HepG2 (cell line): ENCODE data around the gene NSL1. TPM values are rescaled to one million over a fixed set of nuclear protein-coding genes. Genes with fewer than 3 reads are reported as not detected.

ENCODE experiments used
- ATAC-seq: fragments of 200-7000 bp; cut with Tn5 transposase; 3 replicates; pipeline ENCODE4 v1.9.1; 2020; ENCODE audit warnings: mild to moderate bottlenecking, moderate library complexity
- BruUV-seq: library from RNA; stranded (reverse); fragments of 400-500 nt; replicated peaks from 2 replicates; lab custom pipeline; 2021; lab: Mats Ljungman, UMichigan
- CTCF ChIA-PET: fragments of 300-600 bp; formaldehyde crosslinking; extraction: SDS; loops from one replicate; lab custom pipeline; 2021; ENCODE audit warnings: low total read pairs, inconsistent platforms, low intra/inter-chr PET ratio; lab: Yijun Ruan, JAX
- POLR2A ChIA-PET: fragments of 350-600 bp; sonication (Branson Sonifier 250); formaldehyde crosslinking; loops from one replicate; lab custom pipeline; 2020; ENCODE audit warnings: antibody characterized with exemption, inconsistent platforms; lab: Yijun Ruan, JAX
- DNase-seq: peaks from one replicate; pipeline ENCODE4 v3.0.0-alpha.2; 2015; ENCODE audit warnings: low spot score
- FAIRE-seq: peaks from 3 replicates; lab custom pipeline; 2011; peaks lifted over from hg19 to GRCh38; lab: Jason Lieb, UNC
- H2AFZ ChIP-seq: one replicate; pipeline ENCODE4 v1.6.1; 2011; ENCODE audit warnings: low read length, inconsistent platforms
- H3K27ac ChIP-seq: fragments of 300-600 bp; 3 replicates; pipeline ENCODE4 v1.8.0; 2011; ENCODE audit warnings: mixed run types, mild to moderate bottlenecking, mixed read lengths, low read length, inconsistent platforms; ENCODE audit not compliant: insufficient read depth; ENCODE audit errors: extremely low read length
- H3K27me3 ChIP-seq, 2 experiments: fragments of 200-600 bp in 1 of 2; 2 replicates in 1 of 2; 3 replicates in 1 of 2; pipeline versions ENCODE4 v1.6.0 to v1.8.0; 2011; ENCODE audit warnings: low read length in 2 of 2, mild to moderate bottlenecking in 2 of 2, moderate library complexity in 2 of 2, inconsistent platforms in 1 of 2; ENCODE audit not compliant: insufficient read depth in 2 of 2, control insufficient read depth in 1 of 2
- H3K36me3 ChIP-seq, 2 experiments: fragments of 200-600 bp in 1 of 2; replicated peaks in 1 of 2; 2 replicates in 1 of 2; 3 replicates in 1 of 2; pipeline versions ENCODE4 v1.5.1 to v1.8.0; 2011; ENCODE audit warnings: low read length in 2 of 2, inconsistent platforms in 1 of 2; ENCODE audit not compliant: insufficient read depth in 2 of 2, control insufficient read depth in 1 of 2
- H3K4me1 ChIP-seq: 2 replicates; pipeline ENCODE4 v1.5.1; 2012; ENCODE audit warnings: low read length, inconsistent platforms; ENCODE audit not compliant: insufficient read depth
- H3K4me2 ChIP-seq: 2 replicates; pipeline ENCODE4 v1.6.0; 2011; ENCODE audit warnings: low read depth, low read length, inconsistent platforms
- H3K4me3 ChIP-seq, 3 experiments: fragments of 200-600 bp in 1 of 3; sonication (generic), shearing (Covaris generic) in 1 of 3; replicated peaks in 1 of 3; 2 replicates each; pipeline ENCODE4 v1.5.1; 2011 to 2016; ENCODE audit warnings: low read length in 3 of 3, inconsistent platforms in 2 of 3, low read depth in 2 of 3, mild to moderate bottlenecking in 2 of 3, control low read depth in 1 of 3, mixed read lengths in 1 of 3; ENCODE audit not compliant: insufficient read depth in 1 of 3
- H3K79me2 ChIP-seq: one replicate; pipeline ENCODE4 v1.6.1; 2011; ENCODE audit warnings: low read length, inconsistent platforms; ENCODE audit not compliant: insufficient read depth
- H3K9ac ChIP-seq: 2 replicates; pipeline ENCODE4 v1.6.0; 2011; ENCODE audit warnings: mild to moderate bottlenecking, low read depth, low read length, inconsistent platforms; ENCODE audit not compliant: insufficient read depth
- H3K9me3 ChIP-seq: 2 replicates; pipeline ENCODE4 v1.5.1; 2012; ENCODE audit warnings: mild to moderate bottlenecking, low read length
- H4K20me1 ChIP-seq: 2 replicates; pipeline ENCODE4 v1.6.0; 2011; ENCODE audit warnings: inconsistent platforms, mild to moderate bottlenecking, low read length, moderate library complexity; ENCODE audit not compliant: insufficient read depth
- ARHGAP35 ChIP-seq: sonication (generic); formaldehyde crosslinking; IDR thresholded peaks from 2 replicates; pipeline ENCODE4 v1.9.0; 2022; ENCODE audit warnings: mild to moderate bottlenecking, inconsistent platforms, moderate library complexity, missing genetic modification reagents, borderline replicate concordance
- CERS6 ChIP-seq: sonication (generic); formaldehyde crosslinking; IDR thresholded peaks from 2 replicates; pipeline ENCODE4 v1.5.0; 2020; ENCODE audit warnings: missing genetic modification reagents
- GTF2F1 ChIP-seq: fragments of 150-350 bp; IDR thresholded peaks from 2 replicates; pipeline ENCODE4 v1.6.1; 2014; ENCODE audit warnings: low read length
- HNF4G ChIP-seq, 2 experiments: sonication (generic) in 1 of 2; formaldehyde crosslinking in 1 of 2; IDR thresholded peaks; 2 replicates each; pipeline versions ENCODE4 v1.4.0 to v1.6.1; 2011 to 2020; ENCODE audit warnings: borderline replicate concordance in 2 of 2, low read depth in 2 of 2, mild to moderate bottlenecking in 2 of 2, low read length in 1 of 2, missing genetic modification reagents in 1 of 2, moderate library complexity in 1 of 2
- HOXD1 ChIP-seq: sonication (generic); formaldehyde crosslinking; IDR thresholded peaks from 2 replicates; pipeline ENCODE4 v1.5.0; 2020; ENCODE audit warnings: missing genetic modification reagents
- NFIB ChIP-seq: sonication (generic); formaldehyde crosslinking; IDR thresholded peaks from 2 replicates; pipeline ENCODE4 v1.9.0; 2021; ENCODE audit warnings: missing genetic modification reagents, mild to moderate bottlenecking, borderline replicate concordance
- SMAD9 ChIP-seq: sonication (generic); formaldehyde crosslinking; IDR thresholded peaks from 2 replicates; pipeline ENCODE4 v1.5.1; 2020; ENCODE audit warnings: mild to moderate bottlenecking, missing genetic modification reagents
- ZBTB3 ChIP-seq: sonication (generic); formaldehyde crosslinking; IDR thresholded peaks from 2 replicates; pipeline ENCODE4 v1.4.0; 2020; ENCODE audit warnings: low read depth, mild to moderate bottlenecking, moderate library complexity, missing genetic modification reagents, borderline replicate concordance
- ZBTB39 ChIP-seq: sonication (generic); formaldehyde crosslinking; IDR thresholded peaks from 2 replicates; pipeline ENCODE4 v1.5.0; 2020; ENCODE audit warnings: missing genetic modification reagents
- ZFAT ChIP-seq: sonication (generic); formaldehyde crosslinking; conservative IDR thresholded peaks from 2 replicates; pipeline ENCODE4 v1.8.1; 2023; ENCODE audit warnings: missing genetic modification reagents, inconsistent platforms
- ZNF331 ChIP-seq: sonication (generic); formaldehyde crosslinking; IDR thresholded peaks from 2 replicates; pipeline ENCODE4 v1.4.0; 2020; ENCODE audit warnings: missing genetic modification reagents
- ZNF556 ChIP-seq: sonication (generic); formaldehyde crosslinking; IDR thresholded peaks from 2 replicates; pipeline ENCODE4 v1.4.0; 2020; ENCODE audit warnings: mild to moderate bottlenecking, missing genetic modification reagents, borderline replicate concordance
- ZNF563 ChIP-seq: sonication (generic); formaldehyde crosslinking; IDR thresholded peaks from 2 replicates; pipeline ENCODE4 v1.8.0; 2022; ENCODE audit warnings: mild to moderate bottlenecking, moderate library complexity, missing genetic modification reagents
- WGBS: methylation state at CpG from one replicate; pipeline ENCODE4 v1.1.6; 2017; ENCODE audit warnings: low lambda C conversion rate; 5-methylcytosine and 5-hydroxymethylcytosine counted together
- in situ Hi-C: cut with HindIII; loops from 2 replicates; pipeline ENCODE4 v1.10.0; 2017; ENCODE audit warnings: low pct_unique_long_range_greater_than_20kb; ENCODE audit not compliant: extremely low pct_ligation_motif_present
- intact Hi-C: fragments of 100-400 bp; cut with micrococcal nuclease; formaldehyde crosslinking; loops from one replicate; pipeline ENCODE4 v1.10.0; 2022; ENCODE audit not compliant: unreplicated experiment
- polyA plus RNA-seq, 8 experiments: library from polyadenylated mRNA; depleted of rRNA in 3 of 8; stranded (reverse) in 7 of 8; unstranded in 1 of 8; fragments of >200 nt; fragmentation: Illumina TruSeq in 4 of 8; extraction: Trizol in 4 of 8; gene quantifications; 2 replicates each; pipeline versions ENCODE4 v1.2.1 to v1.2.3, GENCODE V29; 2011 to 2016; ENCODE audit warnings: low read depth in 4 of 8, missing spikeins in 1 of 8, mixed read lengths in 1 of 8; ENCODE audit not compliant: insufficient read depth in 1 of 8
- total RNA-seq, 5 experiments: library from RNA; depleted of rRNA; stranded (reverse); fragments of >200 nt; fragmentation: Illumina TruSeq; extraction: Trizol; gene quantifications; 2 replicates each; pipeline ENCODE4 v1.2.3, GENCODE V29; 2016; ENCODE audit warnings: low read depth in 1 of 5

NSL1 gene
- total and polyA plus RNA-seq, 2 of the 13 experiments (the other 11 are each of a cell fraction or from before 2014, with no cell fraction given) = 34.5 to 77.4 TPM

- TF ChIP-seq NFIB (CRISPR knock-in tag) = no peak
- no peak for TF ChIP-seq HNF4G (IDR thresholded peaks at IDR 0.05; ENCODE audit: borderline replicate concordance, low read depth, low read length)
- TF ChIP-seq HNF4G (CRISPR knock-in tag; IDR thresholded peaks at IDR 0.05; ENCODE audit: borderline replicate concordance, low read depth) = no peak
Observed at GRCh38 chr1:212762839-212763238, 28.7 kb downstream of the NSL1 start (continued).

- Histone ChIP-seq H3K4me2 (no peak overlapping the region), H3K36me3 (peaks cover 7 to 13% of the 10 kb centered on the region in 2 experiments), H3K79me2 (peaks cover 51% of the 10 kb centered on the region), H4K20me1 (peaks cover 6% of the 10 kb centered on the region; the same call in 1 of the 2 replicates), H3K4me1 (0 out of 2 replicates have a peak, but pooled peaks cover 6% of the 10 kb centered on the region), H3K4me3 (no peak overlapping the region), H3K27me3 (no peaks in the 10 kb centered on the region), H3K9ac (no peak overlapping the region), H3K9me3 (no peaks in the 10 kb centered on the region), H3K27ac (no peak overlapping the region), H2AFZ (no peak overlapping the region)
- no peak for ATAC-seq
- ChIA-PET POLR2A (interaction anchor here (0.7 kb wide), 1 partner anchor 66 kb away, joined by 3 read pairs; no protein-coding TSS in a partner anchor), CTCF (interaction anchor here (0.6 kb wide), 1 partner anchor 286 kb away, joined by 3 read pairs; no protein-coding TSS in a partner anchor)
- BruUV-seq = no TSS peak
- DNase-seq = no peak
- 96% methylated on average over 4 of the region's 4 CpGs for WGBS
- TF ChIP-seq ZBTB39 (CRISPR knock-in tag) (no peak), ZNF563 (CRISPR knock-in tag) (no peak), ZNF331 (CRISPR knock-in tag) (no peak), GTF2F1 (no peak), SMAD9 (no peak), HOXD1 (CRISPR knock-in tag) (no peak), CERS6 (CRISPR knock-in tag) (no peak), ARHGAP35 (CRISPR knock-in tag) (no peak), ZNF556 (CRISPR knock-in tag) (no peak), ZFAT (CRISPR knock-in tag) (no peak), ZBTB3 (CRISPR knock-in tag) (no peak)
- intact Hi-C loops (no loop called here), in situ Hi-C loops (no loop called here)
- no peak for FAIRE-seq
Observed at GRCh38 chr1:212762234-212762633, 29.3 kb downstream of the NSL1 start.
